ENCODE data around the gene TMEM273. TPM values are rescaled to one million over a fixed set of nuclear protein-coding genes. Genes with fewer than 3 reads are reported as not detected.

Gene TMEM273
- total RNA-seq, 2 donors from 2014 or later = 13.2 to 86.0 TPM

GRCh38 chr10:49131507-49132361 lies 56.5 kb downstream of the TMEM273 start:
- Mint-ChIP-seq H3K27me3 (peaks cover 20 to 29% of the 10 kb centered on the region in 2 donors), H3K36me3 (peaks cover 15% of the 10 kb centered on the region), H3K9me3 (peaks cover 7% of the 10 kb centered on the region), H3K27ac (no peak overlapping the region), H3K4me1 (ENCODE audit: low read depth in 2 of 2) (peaks cover 22 to 31% of the 10 kb centered on the region in 2 donors), H3K4me3 (no peak overlapping the region)
- ATAC-seq (peak; percentile 33 to 37), DNase-seq (ENCODE audit: low spot score) (no peak)

GRCh38 chr10:49129376-49129775 lies 58.8 kb downstream of the TMEM273 start:
- ATAC-seq (no peak), DNase-seq (ENCODE audit: low spot score) (no peak)
- Mint-ChIP-seq H3K36me3 (peaks cover 15% of the 10 kb centered on the region), H3K27ac (no peak overlapping the region), H3K9me3 (peaks cover 3% of the 10 kb centered on the region), H3K4me3 (no peak overlapping the region), H3K27me3 (peaks cover 17 to 26% of the 10 kb centered on the region in 2 donors), H3K4me1 (ENCODE audit: low read depth in 2 of 2) (peaks cover 4 to 13% of the 10 kb centered on the region in 2 donors)

GRCh38 chr10:49128854-49129253 lies 59.3 kb downstream of the TMEM273 start:
- H3K9me3 Mint-ChIP-seq = peaks cover 3% of the 10 kb centered on the region
- ATAC-seq = no peak

GRCh38 chr10:49123981-49124950 lies 63.9 kb downstream of the TMEM273 start:
- H3K27me3 Mint-ChIP-seq = peaks cover 19 to 34% of the 10 kb centered on the region in 2 donors
- peaks cover 0 to 7% of the 10 kb centered on the region in 2 donors for H3K4me1 Mint-ChIP-seq (ENCODE audit: low read depth in 2 of 2)
- peaks cover 14% of the 10 kb centered on the region for H3K36me3 Mint-ChIP-seq
- ATAC-seq (no peak), DNase-seq (ENCODE audit: low spot score) (no peak)
- H3K4me3 Mint-ChIP-seq = no peak overlapping the region
- H3K9me3 Mint-ChIP-seq = peaks cover 5% of the 10 kb centered on the region
- H3K27ac Mint-ChIP-seq = no peak overlapping the region

More at GRCh38 chr10:49128854-49129253, 59.3 kb downstream of the TMEM273 start:
- Mint-ChIP-seq H3K27me3 (peaks cover 17 to 29% of the 10 kb centered on the region in 2 donors), H3K36me3 (peaks cover 15% of the 10 kb centered on the region), H3K4me1 (ENCODE audit: low read depth in 2 of 2) (peaks cover 0 to 8% of the 10 kb centered on the region in 2 donors), H3K27ac (no peak overlapping the region), H3K4me3 (no peak overlapping the region)
- no peak for DNase-seq (ENCODE audit: low spot score)

GRCh38 chr10:49120911-49121310 lies 67.3 kb downstream of the TMEM273 start:
- H3K27ac Mint-ChIP-seq = no peak overlapping the region
- H3K27me3 Mint-ChIP-seq = peaks cover 6 to 20% of the 10 kb centered on the region in 2 donors
- DNase-seq (ENCODE audit: low spot score) = no peak
- peaks cover 3% of the 10 kb centered on the region for H3K9me3 Mint-ChIP-seq
- ATAC-seq = no peak
- H3K36me3 Mint-ChIP-seq = no peaks in the 10 kb centered on the region
- no peak overlapping the region for H3K4me3 Mint-ChIP-seq
- H3K4me1 Mint-ChIP-seq (ENCODE audit: low read depth in 2 of 2) = peaks cover 0 to 3% of the 10 kb centered on the region in 2 donors

GRCh38 chr10:49119746-49120145 lies 68.4 kb downstream of the TMEM273 start:
- ATAC-seq (no peak), DNase-seq (ENCODE audit: low spot score) (no peak)
- no peak overlapping the region for H3K27ac Mint-ChIP-seq
- no peak overlapping the region for H3K4me3 Mint-ChIP-seq
- H3K9me3 Mint-ChIP-seq = peaks cover 3% of the 10 kb centered on the region
- peaks cover 7 to 20% of the 10 kb centered on the region in 2 donors for H3K27me3 Mint-ChIP-seq
- no peaks in the 10 kb centered on the region for H3K36me3 Mint-ChIP-seq
- H3K4me1 Mint-ChIP-seq (ENCODE audit: low read depth in 2 of 2) = peaks cover 0 to 5% of the 10 kb centered on the region in 2 donors

- Mint-ChIP-seq H3K36me3 (no peaks in the 10 kb centered on the region), H3K27me3 (peaks cover 9 to 21% of the 10 kb centered on the region in 2 donors), H3K4me3 (no peak overlapping the region), H3K9me3 (peaks cover 3% of the 10 kb centered on the region), H3K4me1 (ENCODE audit: low read depth in 2 of 2) (peaks cover 0 to 6% of the 10 kb centered on the region in 2 donors), H3K27ac (peak overlapping the region in 1 of 2 donors; percentile 53)
- ATAC-seq (no peak), DNase-seq (ENCODE audit: low spot score) (no peak)
These were observed 69.6 kb downstream of the TMEM273 start for GRCh38 chr10:49118430-49119074.

- Mint-ChIP-seq H3K36me3 (no peaks in the 10 kb centered on the region), H3K4me1 (ENCODE audit: low read depth in 2 of 2) (peaks cover 0 to 6% of the 10 kb centered on the region in 2 donors), H3K27me3 (peaks cover 9 to 21% of the 10 kb centered on the region in 2 donors), H3K9me3 (peaks cover 3% of the 10 kb centered on the region), H3K4me3 (no peak overlapping the region), H3K27ac (no peak overlapping the region)
- DNase-seq (ENCODE audit: low spot score) (no peak), ATAC-seq (no peak)
These were observed 70.7 kb downstream of the TMEM273 start for GRCh38 chr10:49117376-49118070.

- Mint-ChIP-seq H3K4me1 (ENCODE audit: low read depth in 2 of 2) (peaks cover 0 to 6% of the 10 kb centered on the region in 2 donors), H3K27ac (no peak overlapping the region), H3K36me3 (no peaks in the 10 kb centered on the region), H3K4me3 (no peak overlapping the region), H3K27me3 (peaks cover 7 to 17% of the 10 kb centered on the region in 2 donors), H3K9me3 (peaks cover under 1% of the 10 kb centered on the region)
- ATAC-seq (peak in 1 of 2 donors; percentile 25), DNase-seq (ENCODE audit: low spot score) (no peak)
These were observed 71.4 kb downstream of the TMEM273 start for GRCh38 chr10:49116509-49117375.

- Mint-ChIP-seq H3K9me3 (no peaks in the 10 kb centered on the region), H3K4me3 (peak overlapping the region; percentile 25), H3K27ac (no peak overlapping the region), H3K27me3 (peaks cover 4 to 12% of the 10 kb centered on the region in 2 donors), H3K4me1 (ENCODE audit: low read depth in 2 of 2) (peaks cover 0 to 6% of the 10 kb centered on the region in 2 donors), H3K36me3 (no peaks in the 10 kb centered on the region)
- peak in 1 of 2 donors; percentile 37 for ATAC-seq
- DNase-seq (ENCODE audit: low spot score) = no peak
These were observed 72.2 kb downstream of the TMEM273 start for GRCh38 chr10:49115796-49116508.

GRCh38 chr10:49115015-49115795 lies 73.0 kb downstream of the TMEM273 start, which contains the start of gene VSTM4:
VSTM4 (minus strand) TSS chr10:49115522; CDS start chr10:49115485, 37 bp downstream.
- Mint-ChIP-seq H3K4me3 (peak within 1 kb of the TSS; percentile 59), H3K27me3 (peaks cover 3 to 8% of the 10 kb centered on the region in 2 donors), H3K36me3 (no peaks in the 10 kb centered on the region), H3K4me1 (ENCODE audit: low read depth in 2 of 2) (peaks cover 0 to 6% of the 10 kb centered on the region in 2 donors), H3K27ac (no peak within 1 kb of the TSS), H3K9me3 (no peaks in the 10 kb centered on the region)
- no peak for DNase-seq (ENCODE audit: low spot score)
- ATAC-seq = peak; percentile 63 to 71

All from natural killer cell treated with Interleukin-12 subunit alpha and Interleukin-12 subunit beta and Interleukin-15 and Interleukin-18, amount 100 ng/mL, for 72 hours (primary cell).